Right hindlimb (tissue), 1 donor: ENCODE measurements around the gene RAD51D.

Source experiments
- DNase-seq: peaks from one replicate; pipeline ENCODE4 v3.0.0-alpha.2; 2018

Gene RAD51D

DNA sequence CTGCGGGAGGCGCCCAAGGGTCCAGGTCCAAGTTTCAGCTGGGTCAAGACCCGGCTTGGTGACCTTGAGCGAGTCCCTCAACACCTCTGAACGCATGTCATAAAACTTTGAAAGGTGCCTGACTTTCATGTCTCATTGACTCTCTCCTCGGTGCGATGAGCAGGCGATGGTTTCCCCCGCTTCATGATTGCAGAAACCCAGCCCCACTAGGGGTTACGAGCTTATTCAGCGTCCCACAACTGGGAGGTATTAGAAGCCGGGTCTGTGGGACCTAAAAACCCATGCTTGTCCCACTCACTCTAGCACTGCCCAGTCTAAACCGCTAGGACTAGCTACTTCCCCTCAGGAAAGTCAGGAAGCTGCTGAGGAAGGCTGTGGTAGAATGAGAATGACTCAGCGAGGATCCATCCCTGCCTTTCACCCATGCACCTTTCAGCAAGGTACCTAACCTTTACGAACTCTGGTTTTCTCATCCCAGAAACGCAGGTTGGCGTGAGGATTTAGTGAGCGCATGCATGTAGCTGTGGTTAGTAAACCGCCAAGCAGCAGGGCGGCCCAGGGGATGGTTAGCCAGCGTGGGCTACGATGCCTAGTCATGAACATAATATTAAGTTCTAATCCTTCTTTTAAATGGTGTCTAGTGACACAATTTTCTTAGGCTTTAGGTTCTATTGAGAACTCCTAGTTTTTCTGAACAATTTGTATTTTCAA is 29.9 kb downstream of the RAD51D start:
- DNase-seq: peak; percentile 20

DNA sequence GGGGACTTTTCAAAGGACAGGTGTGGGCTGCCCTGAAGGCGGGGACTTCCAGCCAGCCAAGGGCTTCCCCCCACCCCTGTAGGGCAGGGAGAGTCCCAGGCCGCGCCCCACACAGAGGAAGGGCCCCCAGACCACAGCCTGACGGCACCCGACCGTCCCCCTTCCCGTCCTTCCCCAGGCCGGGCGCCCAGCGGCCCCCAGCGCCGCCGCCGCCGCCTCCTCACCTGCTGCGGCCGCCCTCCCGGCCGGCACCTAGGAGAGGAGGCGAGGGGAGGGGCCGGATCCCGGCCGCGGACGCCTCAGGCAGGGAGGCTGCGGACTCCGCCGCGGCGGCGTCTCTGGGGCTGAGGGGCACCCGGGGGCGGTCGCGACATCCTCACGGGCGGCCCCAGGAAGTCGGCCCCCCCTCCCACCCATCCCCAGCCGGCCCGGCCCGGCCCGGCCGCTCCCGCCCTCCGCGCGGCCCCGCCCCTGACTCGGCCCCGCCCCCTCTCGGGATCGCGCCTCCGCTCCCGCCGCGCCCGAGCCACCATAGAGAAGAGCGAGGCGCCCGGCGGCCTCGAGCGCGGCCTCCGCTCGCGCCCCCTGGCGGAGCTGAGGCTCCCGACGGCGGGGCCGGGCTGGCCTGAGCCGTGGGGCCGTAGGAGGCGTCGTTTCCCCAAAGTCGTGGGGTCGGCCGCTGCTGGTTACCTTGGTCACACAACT is 30.6 kb downstream of the RAD51D start:
- DNase-seq: peak; percentile 92

DNA sequence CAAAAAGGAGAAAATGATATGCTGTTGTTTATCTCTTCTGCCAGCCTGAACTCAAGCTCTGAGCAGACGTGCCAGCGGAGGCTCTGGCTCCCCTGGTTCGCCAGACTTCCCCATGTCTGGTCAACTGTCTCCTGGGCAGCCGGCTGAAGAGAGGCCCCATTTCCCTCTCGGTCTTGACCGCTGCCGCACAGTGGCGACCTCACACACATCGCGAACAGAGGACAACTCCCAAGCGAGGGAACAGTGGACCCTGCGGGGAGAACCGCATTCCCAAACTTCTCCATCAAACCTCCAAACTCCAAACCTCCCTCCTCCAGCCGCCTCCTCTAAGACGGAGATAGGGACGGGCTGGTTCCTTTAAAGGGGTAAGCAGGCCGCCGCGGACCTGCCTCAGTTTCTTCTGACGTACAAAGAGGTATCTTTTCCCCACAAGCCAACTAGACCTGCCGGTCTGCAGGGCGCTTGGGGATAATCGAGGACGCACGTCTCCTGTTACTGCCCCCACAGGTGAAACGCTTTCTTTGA is 31.2 kb downstream of the RAD51D start:
- DNase-seq: peak; percentile 69

DNA sequence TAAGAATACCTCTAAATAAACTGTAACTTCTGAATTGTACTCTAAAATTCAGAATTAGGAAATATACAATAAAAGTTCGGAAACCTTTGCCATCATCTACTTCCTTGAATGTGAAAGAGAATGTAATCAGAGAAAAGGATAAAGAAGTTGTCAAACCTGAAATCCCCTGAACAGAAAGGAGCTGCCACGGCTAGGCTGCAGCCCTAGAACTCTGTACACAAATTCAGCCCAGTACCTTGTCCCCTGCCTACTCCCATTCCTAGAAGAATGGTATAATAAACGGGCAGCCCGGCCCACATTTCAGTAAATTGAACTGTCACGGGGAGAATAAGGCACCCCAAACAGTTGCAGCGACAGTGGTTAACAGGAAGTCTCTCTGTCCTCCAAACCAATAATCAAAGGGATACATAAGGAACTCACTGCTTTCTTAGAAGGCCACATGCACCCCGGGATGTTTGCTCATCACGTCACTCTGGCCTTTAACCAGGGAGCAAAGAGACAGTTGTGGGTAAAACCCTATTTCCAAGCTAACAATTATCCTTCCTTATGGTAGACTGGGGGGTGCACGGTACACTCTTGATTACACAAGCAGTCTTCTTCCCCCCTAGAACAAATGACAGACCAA is 31.8 kb downstream of the RAD51D start:
- peak; percentile 27 for DNase-seq

DNA sequence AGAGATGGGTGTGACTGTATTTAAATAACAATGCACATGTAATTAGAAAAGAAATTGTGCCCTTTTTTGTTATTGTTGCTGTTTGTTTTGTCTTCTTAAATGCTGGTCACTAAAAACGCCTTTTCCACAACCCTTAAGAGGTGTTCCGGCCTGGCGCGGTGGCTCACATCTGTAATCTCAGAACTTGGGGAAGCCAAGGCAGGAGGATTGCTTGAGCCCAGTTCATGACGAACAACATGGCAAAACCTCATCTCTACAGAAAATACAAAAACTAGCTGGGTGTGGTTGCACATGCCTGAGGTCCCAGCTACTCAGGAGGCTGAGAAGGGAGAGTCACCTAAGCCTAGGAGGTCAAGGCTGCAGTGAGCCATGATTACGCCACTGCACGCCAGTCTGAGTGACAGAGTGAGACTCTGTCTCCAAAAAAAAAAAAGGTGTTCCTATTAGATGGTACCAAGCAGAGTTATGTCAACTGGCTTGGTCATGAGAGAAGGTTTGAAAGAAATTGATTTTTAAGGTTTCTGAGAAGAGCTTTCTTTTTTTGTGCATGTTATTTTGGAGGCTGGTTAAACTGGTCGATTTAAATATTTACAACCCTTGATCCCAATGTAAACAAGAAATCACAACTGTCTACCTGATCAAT is 32.6 kb downstream of the RAD51D start:
- DNase-seq: no peak

DNA sequence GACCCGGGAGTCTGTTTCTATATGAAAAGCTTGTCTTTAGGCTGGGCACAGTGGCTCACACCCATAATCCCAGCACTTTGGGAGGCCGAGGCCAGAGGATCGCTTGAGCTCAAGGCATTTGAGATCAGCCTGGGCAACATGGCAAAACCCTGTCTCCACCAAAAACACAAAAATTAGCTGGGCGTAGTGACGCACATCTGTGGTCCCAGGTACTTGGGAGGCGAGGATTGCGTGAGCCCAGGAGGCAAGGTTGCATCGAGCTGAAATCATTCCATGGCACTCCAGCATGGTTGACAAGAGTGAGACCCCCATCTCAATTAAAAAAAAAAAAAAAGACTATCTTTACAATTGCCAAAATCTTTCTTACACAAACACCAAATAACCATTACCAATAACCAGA is 33.5 kb downstream of the RAD51D start:
- no peak for DNase-seq

DNA sequence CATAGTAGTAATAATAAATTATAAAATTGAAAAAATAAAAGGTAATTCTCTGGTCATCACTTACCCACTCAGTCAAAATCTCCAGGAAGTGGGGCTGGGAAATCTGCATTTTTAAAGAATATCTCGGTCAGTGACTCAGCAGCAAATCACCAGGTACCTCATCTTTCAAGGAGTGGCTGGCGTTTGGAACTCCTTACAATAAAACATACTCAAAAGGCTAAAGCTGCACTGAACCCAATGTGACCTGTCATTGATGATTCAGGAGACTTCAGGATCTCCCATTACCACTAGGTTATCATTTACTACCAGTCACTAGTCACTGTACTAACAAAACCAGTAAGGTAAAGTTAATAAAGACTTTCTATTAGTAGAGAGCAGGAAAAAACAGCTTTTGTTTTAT is 34.7 kb downstream of the RAD51D start:
- no peak for DNase-seq

DNA sequence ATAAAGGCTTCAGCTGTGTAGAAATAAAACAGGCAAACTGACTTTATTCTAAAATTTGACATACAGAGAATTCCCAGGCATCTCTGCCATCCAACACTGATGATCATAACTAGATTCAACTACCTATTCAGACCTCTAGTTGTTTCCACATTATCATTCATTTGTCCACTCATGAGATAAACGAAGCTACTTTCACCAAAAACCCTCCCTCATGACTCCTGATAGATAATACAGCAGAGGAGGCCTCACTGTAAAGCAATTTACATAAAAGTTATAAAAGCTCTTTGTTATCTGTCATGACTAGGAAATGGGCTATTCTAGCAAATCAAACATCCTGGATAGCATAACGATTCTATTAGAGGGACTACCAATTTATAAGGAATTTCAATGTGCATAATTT is 36.6 kb downstream of the RAD51D start:
- DNase-seq: no peak

DNA sequence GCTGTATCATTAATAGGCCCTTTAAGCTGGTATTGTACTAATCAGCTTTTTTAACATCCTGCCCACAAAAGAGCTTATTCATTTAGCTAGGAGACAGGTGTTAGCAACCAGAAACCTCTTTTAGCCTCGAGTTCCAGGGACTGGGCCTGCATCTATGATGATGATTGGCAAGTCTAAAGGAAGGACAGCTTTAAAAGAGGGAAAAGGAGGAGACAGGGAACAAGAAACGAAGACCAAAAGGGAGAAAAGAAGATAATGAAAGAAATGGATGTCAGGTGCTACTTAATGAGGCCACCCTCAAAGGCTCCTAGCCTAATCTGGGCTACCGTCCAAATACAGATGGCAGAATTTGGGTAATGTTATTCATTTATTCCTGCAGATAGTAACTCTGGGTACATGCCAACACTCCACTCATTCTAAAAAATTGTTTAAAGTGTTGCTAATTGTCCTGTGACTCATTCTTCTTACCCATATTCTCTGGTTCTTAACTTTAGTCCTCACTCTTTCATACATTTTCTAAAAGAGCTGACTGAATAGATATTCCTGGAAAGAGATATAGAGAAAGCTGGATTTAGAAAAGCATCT is 37.5 kb downstream of the RAD51D start:
- no peak for DNase-seq

DNA sequence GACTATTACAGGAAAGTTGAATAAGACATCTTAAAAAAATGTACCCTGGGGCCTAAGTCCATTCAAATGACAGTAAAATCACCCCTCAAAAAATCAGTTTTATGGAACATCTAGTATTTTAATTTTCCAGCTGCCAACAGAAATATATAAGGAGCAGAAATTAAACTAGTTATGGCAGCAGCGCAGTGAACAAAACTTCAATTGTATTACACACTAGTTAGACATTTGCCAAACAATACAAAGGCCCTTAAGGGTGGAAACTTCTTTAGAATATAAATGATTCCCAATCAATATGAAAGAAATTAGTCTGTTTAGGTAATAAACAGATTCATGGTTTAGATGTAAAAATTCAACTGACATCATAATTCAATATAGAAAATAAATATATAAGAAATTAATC is 38.0 kb downstream of the RAD51D start:
- no peak for DNase-seq

DNA sequence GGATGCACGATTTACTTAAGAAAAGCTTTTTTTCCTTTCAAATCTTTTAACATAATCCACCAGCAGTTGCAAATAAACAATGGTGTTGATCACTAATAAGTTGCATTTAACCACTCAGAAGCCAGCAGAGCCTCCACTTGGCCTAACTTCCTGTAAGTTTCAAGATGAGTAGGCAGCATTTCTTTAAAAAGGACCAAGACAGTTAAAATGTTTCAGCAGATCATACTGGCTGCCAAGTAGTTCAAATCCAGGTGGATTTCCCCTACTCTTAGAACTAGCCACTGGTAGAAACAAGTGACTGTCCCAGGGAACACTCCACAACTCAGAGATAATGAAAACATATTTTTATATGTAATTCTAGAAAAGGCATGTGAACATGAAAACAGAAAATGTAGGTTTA is 39.1 kb downstream of the RAD51D start:
- DNase-seq: no peak

DNA sequence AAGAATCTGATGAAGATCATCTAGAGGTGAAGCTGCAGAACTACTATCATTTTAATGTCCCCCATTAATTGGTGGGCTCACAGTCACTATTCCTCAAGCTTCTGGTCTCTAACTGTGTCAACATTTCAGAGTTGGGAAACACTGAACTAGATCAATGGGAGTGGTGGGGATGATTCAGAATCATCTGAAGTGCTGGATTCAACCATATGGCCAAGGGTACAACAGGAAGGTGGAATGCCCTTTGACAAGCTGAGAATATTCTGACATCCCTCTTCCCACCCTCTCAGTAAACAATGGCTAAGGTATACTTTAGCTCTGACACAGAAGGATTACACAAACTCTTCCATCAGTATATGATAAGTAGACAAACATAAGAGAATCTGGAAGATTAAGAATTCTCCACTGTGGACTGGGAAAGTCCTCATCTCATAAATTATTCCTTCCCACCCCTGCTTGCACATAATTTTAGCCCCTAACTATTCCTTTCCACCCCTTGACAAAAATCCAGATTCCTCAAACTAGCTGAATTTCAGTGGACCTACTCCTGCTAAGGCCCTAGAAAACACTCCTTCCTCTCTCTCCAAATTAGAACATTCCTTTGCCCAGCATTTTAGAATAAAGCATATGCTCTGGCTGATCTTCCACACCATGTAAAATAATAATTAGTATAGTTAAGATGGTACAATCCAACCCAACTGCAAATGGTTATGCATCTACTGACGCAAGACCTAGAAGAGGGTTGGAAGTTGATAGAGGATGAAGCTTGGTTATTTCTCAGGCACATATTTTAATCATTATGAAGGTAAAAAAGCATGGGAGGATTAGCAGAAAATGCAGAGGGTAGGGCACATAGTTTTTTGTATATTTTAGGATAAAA is 39.9 kb downstream of the RAD51D start:
- no peak for DNase-seq

DNA sequence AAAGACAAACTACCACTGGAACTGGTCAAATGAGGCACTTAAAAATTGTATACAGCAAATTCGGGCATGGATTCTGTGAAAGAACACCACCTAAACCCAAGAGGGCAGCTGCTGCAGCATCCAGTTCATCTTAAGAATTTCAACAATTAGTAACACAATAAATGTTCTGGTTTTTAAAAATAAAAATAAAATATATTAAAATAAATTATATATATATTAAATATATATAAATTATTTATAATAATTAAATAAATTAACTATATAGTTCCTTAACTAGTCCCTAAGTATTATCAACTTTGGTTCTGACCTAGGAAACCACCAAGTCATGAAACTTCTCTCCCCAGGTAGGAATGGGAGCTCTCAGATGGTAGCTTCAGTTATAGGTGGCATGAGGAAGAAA is 42.8 kb downstream of the RAD51D start:
- no peak for DNase-seq

DNA sequence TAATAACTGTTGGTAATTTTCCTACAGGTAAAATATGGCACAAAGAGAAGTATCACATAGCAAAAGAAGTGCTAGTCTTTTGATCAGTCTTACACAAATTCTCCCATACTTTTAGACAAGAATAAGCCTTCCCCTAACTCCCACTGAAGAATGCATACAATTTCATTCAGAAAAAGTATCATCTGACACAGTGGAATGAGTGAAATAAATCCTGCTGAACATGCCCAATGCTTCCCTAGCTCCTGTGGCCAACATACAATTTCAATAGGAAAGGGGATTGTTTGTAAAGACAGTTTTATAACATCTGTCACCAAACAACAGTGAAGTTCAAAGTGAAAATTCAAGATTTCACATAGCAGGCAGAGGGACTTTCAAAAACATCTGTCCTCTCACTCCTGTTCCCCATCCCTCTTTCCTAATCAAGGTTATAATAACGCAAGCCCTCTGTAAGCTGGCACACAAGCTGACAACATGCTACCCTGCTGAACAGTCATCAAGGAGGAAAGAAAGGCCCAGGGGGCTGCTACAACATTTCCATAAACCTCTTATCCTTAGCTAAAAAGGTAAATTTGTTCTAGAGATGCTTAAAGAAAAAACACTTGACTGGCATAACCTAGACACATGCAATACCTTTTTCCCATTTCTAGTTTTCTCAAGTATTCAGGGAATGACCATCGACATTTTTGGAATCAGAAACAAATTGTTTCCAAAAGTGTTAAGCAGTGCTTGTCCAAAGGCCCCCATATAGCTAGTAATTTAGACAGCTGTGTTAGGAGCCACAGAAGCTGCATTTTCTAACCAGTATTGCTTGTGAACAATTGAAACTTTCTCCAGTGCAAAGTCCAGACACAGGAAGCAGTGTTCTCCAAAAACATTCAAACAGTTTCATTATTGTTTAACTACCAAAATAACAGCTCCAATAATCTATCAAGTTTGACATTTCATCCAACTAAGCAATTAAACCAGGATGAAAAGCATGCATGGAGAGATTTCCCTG is 44.7 kb downstream of the RAD51D start:
- DNase-seq: no peak

DNA sequence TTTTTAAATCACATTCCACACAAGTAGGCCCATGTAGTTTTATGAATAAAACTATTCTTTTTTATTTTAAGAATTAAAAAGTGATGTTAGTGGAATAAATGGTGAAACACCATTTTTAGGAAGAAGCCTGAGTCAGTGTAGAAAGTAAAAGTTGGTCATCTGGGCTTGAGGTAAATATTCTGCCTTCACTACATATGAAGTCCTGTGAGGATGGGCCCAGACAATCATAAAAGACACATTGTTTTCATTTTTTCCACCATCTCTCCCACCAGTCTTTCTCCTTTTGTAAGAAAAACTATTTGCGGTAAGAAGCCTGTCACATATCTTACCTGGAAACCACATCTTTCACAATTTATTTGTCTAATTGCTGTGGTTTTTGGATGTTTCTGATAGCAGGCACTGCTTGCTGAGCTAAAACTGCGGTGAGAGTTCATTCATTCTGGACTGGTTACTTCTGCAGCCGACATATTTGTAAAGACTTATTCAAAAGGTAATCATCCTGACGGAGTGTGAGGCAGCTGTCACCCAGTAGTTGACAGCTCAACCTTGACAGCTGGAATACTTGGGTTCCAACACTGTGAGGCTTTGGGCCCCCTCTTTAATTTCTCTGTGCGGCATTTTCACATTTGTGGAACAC is 45.6 kb downstream of the RAD51D start:
- no peak for DNase-seq

DNA sequence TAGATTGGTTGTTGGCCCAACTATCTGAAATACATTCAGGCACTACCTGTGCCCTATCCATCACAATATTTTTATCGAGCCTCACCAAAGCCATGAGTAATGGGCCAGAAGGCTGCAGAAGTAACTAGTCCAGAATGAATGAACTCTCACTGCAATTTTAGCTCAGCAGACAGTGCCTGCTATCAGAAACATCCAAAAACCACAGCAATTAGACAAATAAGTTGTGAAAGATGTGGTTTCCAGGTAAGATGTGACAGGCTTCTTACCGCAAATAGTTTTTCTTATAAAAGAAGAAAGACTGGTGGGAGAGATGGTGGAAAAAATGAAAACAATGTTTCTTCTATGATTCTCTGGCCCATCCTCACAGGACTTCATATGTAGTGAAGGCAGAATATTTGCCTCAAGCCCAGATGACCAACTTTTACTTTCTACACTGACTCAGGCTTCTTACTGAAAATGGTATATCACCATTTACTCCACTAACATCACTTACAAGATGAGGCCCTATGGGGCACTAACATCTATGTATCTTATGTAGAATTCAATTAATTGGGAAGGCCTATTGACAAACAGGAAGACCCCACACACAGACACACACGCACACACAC is 46.4 kb downstream of the RAD51D start:
- DNase-seq: no peak

DNA sequence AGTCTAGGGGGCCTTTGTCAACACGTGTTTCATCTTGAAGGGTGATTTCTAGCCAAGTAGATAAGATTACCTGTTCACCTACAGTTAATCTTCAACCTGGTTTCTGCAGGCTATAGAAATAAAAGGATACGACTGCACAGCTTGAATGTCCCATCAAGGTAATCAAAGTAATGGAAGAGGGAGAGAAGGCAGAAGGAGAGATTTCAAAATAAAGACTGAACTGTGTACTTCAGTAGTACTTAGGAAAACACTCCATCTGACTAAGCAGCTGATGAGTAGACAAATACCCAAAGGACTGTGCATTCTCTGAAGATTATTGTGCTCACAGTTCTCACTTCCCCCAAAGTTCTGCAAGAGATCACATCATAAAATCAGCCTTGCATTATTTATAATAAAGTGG is 50.3 kb downstream of the RAD51D start:
- DNase-seq: no peak

DNA sequence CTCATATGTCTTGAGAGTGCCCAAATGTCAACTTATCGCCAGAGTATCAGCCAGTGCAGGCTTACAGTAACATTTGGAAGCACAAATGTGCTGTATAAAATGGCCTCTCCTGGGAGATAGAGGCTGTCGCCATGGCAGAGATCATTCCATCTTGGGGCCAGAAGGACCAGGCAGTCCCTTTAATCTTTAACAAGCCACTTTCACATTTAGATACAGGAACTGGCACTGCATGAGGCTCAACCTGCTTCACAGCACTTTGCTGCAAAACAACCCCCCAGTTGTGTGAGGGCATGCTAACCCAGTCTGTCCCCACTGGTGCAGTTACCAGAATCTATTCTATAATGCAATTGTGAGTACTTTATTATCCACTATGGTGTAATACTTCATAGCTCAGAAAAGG is 51.4 kb downstream of the RAD51D start:
- DNase-seq: no peak

DNA sequence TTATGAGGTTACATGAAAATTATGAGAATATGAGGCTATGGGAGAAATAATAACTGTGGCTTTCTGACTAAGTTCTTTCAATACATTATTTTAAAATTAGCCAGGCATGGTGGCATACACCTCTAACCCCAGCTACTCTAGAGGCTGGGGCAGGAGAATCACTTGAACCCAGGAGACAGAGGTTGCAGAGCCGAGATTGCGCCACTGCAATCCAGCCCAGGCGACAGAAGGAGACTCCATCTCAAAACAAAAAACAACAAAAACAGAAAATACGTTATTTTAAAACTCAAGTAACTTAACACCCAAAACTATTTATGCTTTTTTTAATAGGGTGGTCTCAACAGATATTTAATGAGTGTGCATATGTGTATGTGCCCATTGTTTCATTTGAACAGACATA is 53.8 kb downstream of the RAD51D start:
- no peak for DNase-seq
